Fibroblast of the aortic adventitia (primary cell): Measurements from ENCODE around the gene PRKG1. TPM values are rescaled to one million over a fixed set of nuclear protein-coding genes. Genes with fewer than 3 reads are reported as not detected.
"Not testable (repeated sequence)": the region's sequence is repeated elsewhere in the genome, so short reads cannot be mapped to it uniquely, and the experiment has no call there.

Source experiments
- DNase-seq: peaks from one replicate; pipeline ENCODE4 v3.0.0-alpha.2; 2010; ENCODE audit warnings: low read depth
- H3K4me3 ChIP-seq: 2 replicates; pipeline ENCODE4 v1.5.1; 2011; ENCODE audit warnings: low read depth, mild to moderate bottlenecking, control low read depth, low read length, moderate library complexity
- total RNA-seq: library from RNA; depleted of rRNA; stranded (reverse); fragments of >200 nt; gene quantifications from 2 replicates; pipeline ENCODE4 v1.2.3, GENCODE V29; 2012; ENCODE audit warnings: low replicate concordance
- TF ChIP-seq, protein P1 (sequence below): IDR thresholded peaks from 2 replicates; pipeline ENCODE4 v1.5.1; 2011; ENCODE audit warnings: mild to moderate bottlenecking, low read length, control low read depth, inconsistent platforms; ENCODE audit not compliant: insufficient read depth

Gene PRKG1
- total RNA-seq, 1 donor, result 45.6 TPM

DNA sequence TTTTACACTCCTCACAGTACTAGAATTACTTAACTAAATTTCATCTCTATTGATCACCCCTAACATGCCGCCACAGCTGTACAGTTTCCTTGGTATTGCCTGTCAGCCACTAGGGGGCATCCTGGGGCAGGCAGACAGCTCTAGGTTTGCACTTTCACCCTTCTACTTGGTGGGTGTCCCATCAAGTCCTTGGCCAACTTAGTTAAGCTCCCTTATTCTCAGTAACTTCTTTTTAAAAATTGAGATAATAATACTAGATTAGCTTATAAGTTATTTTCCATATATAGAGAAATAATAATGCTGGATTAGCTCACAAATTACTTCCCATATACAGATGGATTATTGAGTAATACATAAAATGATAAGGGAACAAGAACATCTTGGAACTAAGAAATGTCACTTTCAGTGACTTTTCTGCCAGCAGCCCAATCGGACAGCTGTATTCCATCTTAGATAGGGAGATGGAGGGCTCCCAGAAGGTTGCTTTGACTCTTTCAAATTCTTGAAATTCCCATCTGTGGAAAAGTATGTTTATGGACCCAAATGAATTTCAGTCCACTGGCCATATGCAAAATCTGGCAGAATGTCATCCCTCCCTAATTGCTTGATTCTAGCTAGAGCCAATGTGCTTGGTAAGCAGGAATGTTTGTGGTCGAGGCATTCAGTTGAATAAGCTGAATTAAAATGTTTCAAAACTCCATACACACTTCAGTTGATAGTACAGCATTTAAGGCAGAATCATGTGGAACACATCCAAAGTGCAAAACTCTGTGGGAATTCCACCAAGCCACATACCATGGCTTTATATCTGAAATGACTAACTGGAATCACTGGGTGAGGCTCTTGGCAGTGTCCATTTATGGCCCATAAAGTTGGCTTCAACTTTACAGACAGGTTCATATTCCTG is 315.4 kb downstream of the PRKG1 start:
- TF ChIP-seq, protein P1, sequence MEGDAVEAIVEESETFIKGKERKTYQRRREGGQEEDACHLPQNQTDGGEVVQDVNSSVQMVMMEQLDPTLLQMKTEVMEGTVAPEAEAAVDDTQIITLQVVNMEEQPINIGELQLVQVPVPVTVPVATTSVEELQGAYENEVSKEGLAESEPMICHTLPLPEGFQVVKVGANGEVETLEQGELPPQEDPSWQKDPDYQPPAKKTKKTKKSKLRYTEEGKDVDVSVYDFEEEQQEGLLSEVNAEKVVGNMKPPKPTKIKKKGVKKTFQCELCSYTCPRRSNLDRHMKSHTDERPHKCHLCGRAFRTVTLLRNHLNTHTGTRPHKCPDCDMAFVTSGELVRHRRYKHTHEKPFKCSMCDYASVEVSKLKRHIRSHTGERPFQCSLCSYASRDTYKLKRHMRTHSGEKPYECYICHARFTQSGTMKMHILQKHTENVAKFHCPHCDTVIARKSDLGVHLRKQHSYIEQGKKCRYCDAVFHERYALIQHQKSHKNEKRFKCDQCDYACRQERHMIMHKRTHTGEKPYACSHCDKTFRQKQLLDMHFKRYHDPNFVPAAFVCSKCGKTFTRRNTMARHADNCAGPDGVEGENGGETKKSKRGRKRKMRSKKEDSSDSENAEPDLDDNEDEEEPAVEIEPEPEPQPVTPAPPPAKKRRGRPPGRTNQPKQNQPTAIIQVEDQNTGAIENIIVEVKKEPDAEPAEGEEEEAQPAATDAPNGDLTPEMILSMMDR, result peak; percentile 86
- peak; percentile 100 for DNase-seq
- H3K4me3 ChIP-seq, result no peak overlapping the region

DNA sequence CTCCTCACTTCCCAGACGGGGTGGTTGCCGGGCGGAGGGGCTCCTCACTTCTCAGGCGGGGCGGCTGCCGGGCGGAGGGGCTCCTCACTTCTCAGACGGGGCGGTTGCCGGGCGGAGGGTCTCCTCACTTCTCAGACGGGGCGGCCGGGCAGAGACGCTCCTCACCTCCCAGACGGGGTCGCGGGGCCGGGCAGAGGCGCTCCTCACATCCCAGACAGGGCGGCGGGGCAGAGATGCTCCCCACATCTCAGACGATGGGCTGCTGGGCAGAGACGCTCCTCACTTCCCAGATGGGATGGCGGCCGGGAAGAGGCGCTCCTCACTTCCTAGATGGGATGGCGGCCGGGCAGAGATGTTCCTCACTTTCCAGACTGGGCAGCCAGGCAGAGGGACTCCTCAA is 318.7 kb downstream of the PRKG1 start:
- DNase-seq, H3K4me3 ChIP-seq: not testable (repeated sequence)

GRCh38 chr10:51394039-51394438 is 319.8 kb downstream of the PRKG1 start:
- TF ChIP-seq, protein P1, result no peak
- no peak for DNase-seq
- no peak overlapping the region for H3K4me3 ChIP-seq

- DNase-seq, result no peak
- H3K4me3 ChIP-seq, result no peak overlapping the region
- TF ChIP-seq, protein P1, result no peak
These were observed 323.0 kb downstream of the PRKG1 start for GRCh38 chr10:51397244-51397643.

DNA sequence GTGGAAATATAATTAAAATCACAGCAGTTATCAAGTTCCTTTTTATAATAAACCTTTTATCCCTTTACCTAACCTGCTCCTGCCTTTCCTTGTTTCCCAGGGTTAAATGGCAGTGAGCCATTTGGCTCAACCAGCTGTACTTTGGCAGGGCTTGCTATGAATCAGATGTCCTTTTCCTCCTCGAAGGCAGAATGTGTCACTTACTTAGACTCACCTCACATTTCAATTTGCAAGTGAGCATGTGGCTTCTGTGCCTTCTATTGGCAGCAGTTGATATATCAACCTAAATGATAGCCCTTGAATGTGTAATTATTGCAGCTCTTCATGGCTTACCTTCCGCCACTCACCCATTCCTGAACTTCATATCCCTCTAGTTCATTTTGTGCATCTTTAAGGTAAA is 323.4 kb downstream of the PRKG1 start:
- no peak overlapping the region for H3K4me3 ChIP-seq
- TF ChIP-seq, protein P1, result no peak

GRCh38 chr10:51399840-51400239 is 325.6 kb downstream of the PRKG1 start:
- no peak overlapping the region for H3K4me3 ChIP-seq
- no peak for DNase-seq

More for the DNA sequence above, 323.4 kb downstream of the PRKG1 start:
- peak; percentile 80 for DNase-seq

More at GRCh38 chr10:51399840-51400239, 325.6 kb downstream of the PRKG1 start:
- TF ChIP-seq, protein P1, result no peak
